Endothelial cell (in vitro differentiated cells): ENCODE measurements around the gene B4GALT4. TPM values are rescaled to one million over a fixed set of nuclear protein-coding genes. Genes with fewer than 3 reads are reported as not detected.
"Not testable (repeated sequence)": the region's sequence is repeated elsewhere in the genome, so short reads cannot be mapped to it uniquely, and the experiment has no call there.

Source experiments
- DNase-seq: peaks from one replicate; pipeline ENCODE4 v3.0.0; 2021; ENCODE audit warnings: low spot score
- H3K27ac Mint-ChIP-seq: one replicate; pipeline ENCODE4 v1.8.0; 2021; ENCODE audit warnings: mixed read lengths, inconsistent platforms; ENCODE audit not compliant: unreplicated experiment
- H3K27me3 Mint-ChIP-seq: one replicate; pipeline ENCODE4 v1.8.0; 2021; ENCODE audit warnings: mild to moderate bottlenecking, moderate library complexity, mixed read lengths, inconsistent platforms; ENCODE audit not compliant: unreplicated experiment
- H3K36me3 Mint-ChIP-seq: one replicate; pipeline ENCODE4 v1.8.0; 2021; ENCODE audit warnings: mild to moderate bottlenecking, low read depth, mixed read lengths, inconsistent platforms; ENCODE audit not compliant: unreplicated experiment
- H3K4me1 Mint-ChIP-seq: one replicate; pipeline ENCODE4 v1.8.0; 2021; ENCODE audit warnings: mild to moderate bottlenecking, mixed read lengths, inconsistent platforms; ENCODE audit not compliant: unreplicated experiment
- H3K4me3 Mint-ChIP-seq: one replicate; pipeline ENCODE4 v1.8.0; 2021; ENCODE audit warnings: mild to moderate bottlenecking, mixed read lengths, inconsistent platforms; ENCODE audit not compliant: unreplicated experiment
- H3K9me3 Mint-ChIP-seq: one replicate; pipeline ENCODE4 v1.8.0; 2021; ENCODE audit warnings: mixed read lengths, inconsistent platforms; ENCODE audit not compliant: unreplicated experiment
- total RNA-seq: library from RNA; stranded (reverse); fragmentation: NEBNext Ultra II Directional; extraction: Animal tissue kit (Norgen Biotek cat#: 25700); gene quantifications from one replicate; pipeline ENCODE4 v1.2.1, GENCODE V29; 2021; ENCODE audit not compliant: unreplicated experiment
- TF ChIP-seq, protein P1 (sequence below): fragments of 200-600 bp; sonication (generic); IDR thresholded peaks from one replicate; pipeline ENCODE4 v1.5.0; 2021; ENCODE audit warnings: antibody characterized with exemption; ENCODE audit not compliant: unreplicated experiment

The B4GALT4 gene
- total RNA-seq, 1 donor from 2014 or later, result 12.3 TPM

GRCh38 chr3:119279101-119279554 is 38.5 kb upstream of the B4GALT4 start:
- Mint-ChIP-seq H3K27me3 (peaks cover 8% of the 10 kb centered on the region), H3K27ac (peak overlapping the region; percentile 98), H3K4me3 (peak overlapping the region; percentile 53), H3K9me3 (peaks cover 15% of the 10 kb centered on the region), H3K36me3 (peaks cover 20% of the 10 kb centered on the region), H3K4me1 (peaks cover 42% of the 10 kb centered on the region)
- TF ChIP-seq, protein P1, sequence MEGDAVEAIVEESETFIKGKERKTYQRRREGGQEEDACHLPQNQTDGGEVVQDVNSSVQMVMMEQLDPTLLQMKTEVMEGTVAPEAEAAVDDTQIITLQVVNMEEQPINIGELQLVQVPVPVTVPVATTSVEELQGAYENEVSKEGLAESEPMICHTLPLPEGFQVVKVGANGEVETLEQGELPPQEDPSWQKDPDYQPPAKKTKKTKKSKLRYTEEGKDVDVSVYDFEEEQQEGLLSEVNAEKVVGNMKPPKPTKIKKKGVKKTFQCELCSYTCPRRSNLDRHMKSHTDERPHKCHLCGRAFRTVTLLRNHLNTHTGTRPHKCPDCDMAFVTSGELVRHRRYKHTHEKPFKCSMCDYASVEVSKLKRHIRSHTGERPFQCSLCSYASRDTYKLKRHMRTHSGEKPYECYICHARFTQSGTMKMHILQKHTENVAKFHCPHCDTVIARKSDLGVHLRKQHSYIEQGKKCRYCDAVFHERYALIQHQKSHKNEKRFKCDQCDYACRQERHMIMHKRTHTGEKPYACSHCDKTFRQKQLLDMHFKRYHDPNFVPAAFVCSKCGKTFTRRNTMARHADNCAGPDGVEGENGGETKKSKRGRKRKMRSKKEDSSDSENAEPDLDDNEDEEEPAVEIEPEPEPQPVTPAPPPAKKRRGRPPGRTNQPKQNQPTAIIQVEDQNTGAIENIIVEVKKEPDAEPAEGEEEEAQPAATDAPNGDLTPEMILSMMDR, result no peak
- peak; percentile 54 for DNase-seq

- TF ChIP-seq, protein P1, result no peak
- H3K4me3 Mint-ChIP-seq, result no peak overlapping the region
Measured at GRCh38 chr3:119276680-119277079, 36.0 kb upstream of the B4GALT4 start.

DNA sequence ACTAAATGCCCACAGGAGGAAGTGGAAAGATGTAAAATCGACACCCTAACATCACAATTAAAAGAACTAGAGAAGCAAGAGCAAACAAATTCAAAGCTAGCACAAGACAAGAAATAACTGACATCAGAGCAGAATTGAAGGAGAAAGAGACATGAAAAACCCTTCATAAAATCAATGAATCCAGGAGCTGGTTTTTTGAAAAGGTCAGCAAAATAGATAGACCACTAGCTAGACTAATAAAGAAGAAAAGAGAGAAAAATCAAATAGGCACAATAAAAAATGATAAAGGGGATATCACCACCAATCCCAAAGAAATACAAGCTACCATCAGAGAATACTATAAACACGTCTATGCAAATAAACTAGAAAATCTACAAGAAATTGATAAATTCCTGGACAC is 29.5 kb upstream of the B4GALT4 start:
- not testable (repeated sequence) for H3K27ac Mint-ChIP-seq, H3K4me1 Mint-ChIP-seq, H3K36me3 Mint-ChIP-seq, H3K4me3 Mint-ChIP-seq, H3K9me3 Mint-ChIP-seq, H3K27me3 Mint-ChIP-seq, DNase-seq

More at GRCh38 chr3:119276680-119277079, 36.0 kb upstream of the B4GALT4 start:
- DNase-seq, result no peak
- H3K9me3 Mint-ChIP-seq, result peaks cover 3% of the 10 kb centered on the region
- H3K27me3 Mint-ChIP-seq, result peaks cover 8% of the 10 kb centered on the region
- no peak overlapping the region for H3K27ac Mint-ChIP-seq
- H3K4me1 Mint-ChIP-seq, result peaks cover 42% of the 10 kb centered on the region
- H3K36me3 Mint-ChIP-seq, result peaks cover 8% of the 10 kb centered on the region

GRCh38 chr3:119261055-119261454 is 20.4 kb upstream of the B4GALT4 start:
- H3K27ac Mint-ChIP-seq, result no peak overlapping the region
- DNase-seq, result no peak
- TF ChIP-seq, protein P1, result no peak
- peaks cover 2% of the 10 kb centered on the region for H3K27me3 Mint-ChIP-seq
- no peak overlapping the region for H3K4me3 Mint-ChIP-seq
- no peaks in the 10 kb centered on the region for H3K36me3 Mint-ChIP-seq
- no peaks in the 10 kb centered on the region for H3K9me3 Mint-ChIP-seq
- peaks cover 5% of the 10 kb centered on the region for H3K4me1 Mint-ChIP-seq

- Mint-ChIP-seq H3K27me3 (peaks cover 2% of the 10 kb centered on the region), H3K27ac (no peak overlapping the region), H3K4me3 (no peak overlapping the region), H3K9me3 (no peaks in the 10 kb centered on the region), H3K4me1 (peaks cover 5% of the 10 kb centered on the region), H3K36me3 (no peaks in the 10 kb centered on the region)
- no peak for DNase-seq
- TF ChIP-seq, protein P1, result no peak
Measured at GRCh38 chr3:119259821-119260220, 19.1 kb upstream of the B4GALT4 start.
